ENCODE measurements around the gene TBXT. TPM values are rescaled to one million over a fixed set of nuclear protein-coding genes. Genes with fewer than 3 reads are reported as not detected.
"Not testable (repeated sequence)": the region's sequence is repeated elsewhere in the genome, so short reads cannot be mapped to it uniquely, and the experiment has no call there.

The TBXT gene
- total RNA-seq, 1 experiment from 2014 or later = not detected

- no peak for DNase-seq (ENCODE audit: low spot score)
Measured at GRCh38 chr6:166172546-166172945, 4.9 kb upstream of the TBXT start.

GRCh38 chr6:166169549-166170421, 2.1 kb upstream of the TBXT start:
- DNase-seq (ENCODE audit: low spot score) = no peak

DNA sequence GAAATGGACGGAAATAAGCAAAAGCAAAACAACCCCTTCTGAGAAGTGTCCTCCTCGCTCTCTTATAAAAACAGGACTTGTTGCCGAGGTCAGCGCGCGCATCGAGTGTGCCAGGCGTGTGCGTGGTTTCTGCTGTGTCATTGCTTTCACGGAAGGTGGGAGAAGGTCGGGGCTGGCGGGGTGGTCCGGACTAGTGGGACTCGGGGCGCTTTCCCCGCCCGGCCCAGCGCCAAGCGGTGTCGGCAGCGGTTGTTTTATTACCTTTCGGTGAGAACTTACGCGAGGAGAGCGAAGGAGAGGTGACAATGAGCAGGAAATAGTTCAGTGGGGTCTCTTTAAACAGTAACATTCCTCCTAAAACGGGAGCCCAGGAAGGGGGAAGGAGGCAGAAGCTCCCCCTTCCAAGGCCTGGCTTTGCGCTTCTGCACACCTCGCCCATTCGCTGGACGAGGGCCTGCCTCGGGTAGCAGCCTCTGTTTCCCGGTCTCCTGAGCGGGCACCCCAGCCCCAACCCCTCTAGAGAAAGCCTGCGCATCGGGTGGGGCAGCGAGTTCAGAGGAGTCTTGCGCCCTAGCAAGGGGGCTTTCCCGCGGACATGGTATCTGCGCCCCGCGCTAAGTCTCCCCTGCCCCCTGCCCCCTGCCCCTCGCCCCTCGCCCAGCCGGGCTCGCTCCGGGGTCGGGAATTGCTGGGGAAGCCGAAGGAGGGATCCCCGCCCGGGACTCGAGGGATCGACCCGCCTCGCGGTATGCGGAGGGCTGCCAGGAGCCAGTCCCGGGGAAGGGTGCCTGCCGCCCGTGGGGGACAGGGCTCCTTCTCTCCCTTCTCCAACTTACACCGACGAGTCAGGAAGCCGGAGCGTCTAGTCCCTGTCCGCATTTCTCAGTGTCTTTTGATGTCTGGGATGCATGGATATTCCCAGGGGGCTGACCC, 1.2 kb upstream of the TBXT start:
- DNase-seq (ENCODE audit: low spot score) = no peak

DNA sequence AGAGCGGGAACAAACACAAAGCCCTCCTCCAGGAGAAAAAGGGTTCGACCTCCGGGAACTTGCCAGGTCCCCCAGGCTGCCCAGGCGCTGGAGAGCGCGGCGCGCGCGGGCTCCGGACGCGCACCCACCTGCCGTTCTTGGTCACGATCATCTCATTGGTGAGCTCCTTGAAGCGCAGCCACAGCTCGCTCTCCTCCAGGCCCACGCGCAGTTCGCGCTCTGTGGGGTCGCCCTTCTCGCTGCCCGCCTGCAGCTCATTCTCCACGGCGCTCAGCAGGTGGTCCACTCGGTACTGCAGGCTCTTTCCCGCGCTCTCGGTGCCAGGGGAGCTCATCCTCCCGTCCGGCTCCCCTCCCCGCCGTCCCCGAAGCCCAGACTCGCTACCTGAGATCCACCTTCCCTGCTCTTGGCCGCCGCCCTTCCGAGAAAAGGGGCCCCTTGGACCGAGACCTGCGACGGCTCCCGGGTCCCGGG, 356 bp downstream of the TBXT start:
- no peak for DNase-seq (ENCODE audit: low spot score)

- no peak for DNase-seq (ENCODE audit: low spot score)
Measured at GRCh38 chr6:166166314-166167257, 1.1 kb downstream of the TBXT start.

DNA sequence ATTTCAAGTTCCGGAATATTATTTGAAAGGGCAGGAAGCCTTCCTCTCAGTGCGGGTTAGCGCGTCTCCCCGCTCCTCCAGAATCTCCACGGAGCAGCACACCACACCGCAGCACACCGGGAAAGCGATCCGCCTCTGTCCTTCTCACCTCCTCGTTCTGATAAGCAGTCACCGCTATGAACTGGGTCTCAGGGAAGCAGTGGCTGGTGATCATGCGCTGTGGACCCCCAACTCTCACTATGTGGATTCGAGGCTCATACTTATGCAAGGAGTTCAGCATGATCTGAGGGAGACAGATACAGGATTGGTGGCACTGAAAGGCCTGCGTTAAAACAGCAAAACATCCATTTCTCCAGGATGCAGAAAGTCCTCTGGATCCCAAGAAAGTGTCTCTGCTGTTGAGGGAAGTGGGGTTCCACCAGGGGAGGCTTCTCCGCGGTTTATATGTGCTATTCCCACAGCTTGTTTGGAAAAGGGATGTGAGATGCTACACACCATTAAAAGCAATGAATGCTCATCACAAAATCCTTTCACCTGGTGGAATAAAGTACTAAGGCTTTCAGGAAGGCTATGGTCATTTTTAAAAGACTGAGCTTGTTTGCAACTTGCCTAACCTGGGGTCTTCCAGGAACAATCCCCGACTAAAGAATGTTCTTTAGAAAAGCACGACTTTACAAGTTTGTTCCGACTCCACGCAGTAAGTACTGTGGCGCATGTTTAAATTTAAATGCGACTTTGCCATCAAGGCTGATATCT, 1.9 kb downstream of the TBXT start:
- DNase-seq (ENCODE audit: low spot score) = no peak

- no peak for DNase-seq (ENCODE audit: low spot score)
Measured at GRCh38 chr6:166162599-166163342, 4.9 kb downstream of the TBXT start.

GRCh38 chr6:166157930-166158617, 9.6 kb downstream of the TBXT start:
- no peak for DNase-seq (ENCODE audit: low spot score)

- peak; percentile 18 for DNase-seq (ENCODE audit: low spot score)
Measured at GRCh38 chr6:166156942-166157341, 10.7 kb downstream of the TBXT start.

DNA sequence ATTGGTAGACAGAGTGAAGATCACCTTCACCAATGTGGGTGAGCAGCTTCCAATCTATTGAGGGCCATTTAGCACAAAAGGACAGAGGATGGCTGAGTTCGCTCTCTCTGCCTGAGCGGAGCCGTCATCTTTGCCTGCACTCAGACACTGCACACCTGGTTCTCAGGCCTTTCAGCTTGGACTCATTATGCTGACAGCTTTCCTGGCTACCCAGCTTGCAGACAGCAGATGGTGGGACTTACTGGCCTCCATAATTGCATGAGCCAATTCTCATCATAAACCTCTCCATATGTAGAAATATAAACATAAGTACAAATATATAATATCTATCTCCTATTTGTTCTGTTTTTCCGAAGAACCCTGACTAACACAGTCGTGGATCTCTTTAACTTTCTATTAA, 13.7 kb downstream of the TBXT start:
- no peak for DNase-seq (ENCODE audit: low spot score)

DNA sequence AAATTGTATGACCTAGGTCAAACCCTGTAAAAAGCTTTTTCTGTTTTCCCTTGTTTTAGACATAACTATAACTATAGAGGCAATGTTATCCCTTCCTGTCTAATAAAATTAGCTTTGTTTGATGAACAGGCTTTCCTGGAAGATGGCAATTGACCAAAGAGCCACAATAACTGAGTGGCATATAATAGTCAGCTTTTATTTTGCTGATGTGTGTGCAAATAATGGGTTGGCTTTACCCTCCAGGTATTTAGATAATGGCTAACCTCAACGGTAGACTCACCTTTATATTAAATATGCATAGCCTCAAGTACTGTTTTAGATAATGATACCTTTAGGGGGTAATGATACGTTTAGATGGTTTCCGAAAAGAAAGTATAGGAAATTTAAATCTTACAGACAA, 15.0 kb downstream of the TBXT start:
- no peak for DNase-seq (ENCODE audit: low spot score)

GRCh38 chr6:166151798-166152197, 15.9 kb downstream of the TBXT start:
- no peak for DNase-seq (ENCODE audit: low spot score)

GRCh38 chr6:166145751-166146150, 21.9 kb downstream of the TBXT start:
- DNase-seq (ENCODE audit: low spot score) = peak; percentile 53

- DNase-seq (ENCODE audit: low spot score) = no peak
Measured at GRCh38 chr6:166143011-166143410, 24.6 kb downstream of the TBXT start.

GRCh38 chr6:166127624-166128472, 39.8 kb downstream of the TBXT start:
- DNase-seq (ENCODE audit: low spot score) = no peak

DNA sequence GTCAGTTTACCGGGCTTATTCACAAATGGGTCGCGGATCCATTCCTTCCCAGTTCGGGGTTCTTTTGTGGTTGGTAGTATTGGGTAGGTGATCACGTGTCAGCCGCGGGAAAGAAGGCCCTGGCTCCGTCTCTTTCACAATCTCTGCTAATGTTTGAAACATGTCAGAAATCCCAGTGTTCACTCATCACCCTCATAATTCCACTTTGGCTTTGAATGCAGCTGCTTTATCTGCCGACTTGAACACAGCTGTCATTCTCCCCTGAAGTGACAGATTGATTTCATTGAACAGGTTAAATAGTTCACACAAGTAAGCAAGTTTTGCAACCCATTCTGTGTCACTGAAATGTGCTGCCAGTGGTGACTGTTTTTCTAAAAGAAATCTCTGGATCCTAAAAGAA, 44.5 kb downstream of the TBXT start:
- not testable (repeated sequence) for DNase-seq (ENCODE audit: low spot score)

DNA sequence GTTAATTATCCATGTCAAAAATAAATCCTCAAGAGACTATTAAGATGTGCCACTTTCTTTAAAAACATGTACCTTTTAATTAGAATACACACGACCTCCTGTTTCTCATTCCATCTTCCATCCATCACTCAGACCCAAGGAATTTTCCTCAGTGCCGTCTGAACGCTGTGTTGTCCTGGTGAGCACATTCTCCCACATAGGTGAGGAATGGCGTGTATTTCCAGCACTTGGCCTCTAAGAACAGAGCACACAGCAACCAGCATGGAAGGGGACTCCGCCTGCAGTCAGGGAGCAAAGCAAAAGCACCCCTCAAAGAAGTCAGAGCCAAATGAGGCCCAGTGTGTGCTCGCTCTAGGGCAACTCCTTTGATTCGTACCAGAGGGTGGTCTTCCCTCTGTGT, 45.9 kb downstream of the TBXT start:
- no peak for DNase-seq (ENCODE audit: low spot score)
